Activated gamma-delta T cell treated with Interleukin-2 at 50 U/mL for 16 hours (primary cell): Measurements from ENCODE around the gene ABCF3.

Experiments used
- DNase-seq: peaks from one replicate; pipeline ENCODE4 v3.0.0-alpha.2; 2020

The ABCF3 gene

GRCh38 chr3:184168363-184169120 is 17.5 kb upstream of the ABCF3 start:
- DNase-seq: no peak

GRCh38 chr3:184169896-184170875 is 15.8 kb upstream of the ABCF3 start:
- no peak for DNase-seq

GRCh38 chr3:184171562-184171961 is 14.4 kb upstream of the ABCF3 start:
- DNase-seq: no peak

GRCh38 chr3:184172681-184173373 is 13.2 kb upstream of the ABCF3 start:
- DNase-seq: no peak

GRCh38 chr3:184173374-184173722 is 12.7 kb upstream of the ABCF3 start:
- no peak for DNase-seq

- DNase-seq: no peak
Measured at GRCh38 chr3:184174284-184174645, 11.7 kb upstream of the ABCF3 start.

- DNase-seq: peak; percentile 97
Measured at GRCh38 chr3:184174646-184175492, 11.1 kb upstream of the ABCF3 start, which contains the start of gene AP2M1. AP2M1 (plus strand) TSS chr3:184174855; CDS start chr3:184176994, 2,139 bp downstream.

GRCh38 chr3:184175506-184175905 is 10.5 kb upstream of the ABCF3 start:
- DNase-seq: no peak

- no peak for DNase-seq
Measured at GRCh38 chr3:184175981-184176376, 10.0 kb upstream of the ABCF3 start.

GRCh38 chr3:184176377-184177330 is 9.3 kb upstream of the ABCF3 start:
- no peak for DNase-seq

- no peak for DNase-seq
Measured at GRCh38 chr3:184177331-184177731, 8.7 kb upstream of the ABCF3 start.

GRCh38 chr3:184177767-184178306 is 8.2 kb upstream of the ABCF3 start:
- no peak for DNase-seq

GRCh38 chr3:184178521-184179138 is 7.4 kb upstream of the ABCF3 start:
- no peak for DNase-seq

GRCh38 chr3:184180165-184180564 is 5.8 kb upstream of the ABCF3 start:
- DNase-seq: no peak

GRCh38 chr3:184181596-184181995 is 4.4 kb upstream of the ABCF3 start:
- DNase-seq: no peak

GRCh38 chr3:184183679-184184078 is 2.3 kb upstream of the ABCF3 start:
- no peak for DNase-seq

GRCh38 chr3:184184546-184185230 is 1.3 kb upstream of the ABCF3 start:
- DNase-seq: no peak

- DNase-seq: peak; percentile 99
Measured at GRCh38 chr3:184185461-184186183, 377 bp upstream of the ABCF3 start.

- no peak for DNase-seq
Measured at GRCh38 chr3:184186902-184187207, 856 bp downstream of the ABCF3 start.
